ENCODE results near the gene DUSP6.

DUSP6 gene

DNA sequence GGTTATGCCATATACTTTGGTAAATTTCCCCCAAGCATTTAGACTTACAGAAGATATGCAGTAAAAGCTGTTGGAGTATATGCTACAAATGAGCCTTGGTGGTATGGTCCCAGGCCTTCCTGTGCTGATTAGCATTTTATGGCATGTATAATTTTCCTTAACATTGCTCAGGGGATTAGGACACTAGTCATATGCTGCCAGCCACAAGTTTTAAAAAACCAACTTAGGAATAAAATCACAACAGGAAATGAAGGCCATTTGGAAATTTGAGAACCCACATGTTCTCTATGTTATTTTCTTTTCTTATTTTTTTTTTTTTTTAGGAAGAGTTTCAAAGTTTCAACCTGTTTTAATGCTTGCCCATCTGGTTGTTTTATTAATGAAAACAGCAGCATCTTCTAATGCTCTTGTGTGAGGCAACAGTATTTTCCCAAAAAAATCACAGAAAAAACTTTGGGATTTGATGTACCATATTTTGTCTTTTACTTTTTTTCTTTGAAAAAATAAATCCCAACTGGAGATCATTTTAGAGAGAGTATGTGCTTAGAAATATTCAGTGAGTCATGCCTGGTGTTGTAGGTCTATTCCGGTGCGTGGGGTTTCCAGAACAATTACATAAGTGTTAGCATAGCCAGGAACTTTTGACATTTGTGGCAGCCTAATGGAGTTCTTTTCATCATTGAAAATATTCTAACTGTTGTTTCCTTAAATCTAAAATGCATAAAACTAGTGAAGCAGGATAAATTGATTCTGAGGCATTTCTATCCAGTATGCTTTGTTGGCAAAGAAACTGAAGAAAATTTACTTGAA is 21.7 kb upstream of the DUSP6 start:
- DNase-seq = peak; percentile 75

DNA sequence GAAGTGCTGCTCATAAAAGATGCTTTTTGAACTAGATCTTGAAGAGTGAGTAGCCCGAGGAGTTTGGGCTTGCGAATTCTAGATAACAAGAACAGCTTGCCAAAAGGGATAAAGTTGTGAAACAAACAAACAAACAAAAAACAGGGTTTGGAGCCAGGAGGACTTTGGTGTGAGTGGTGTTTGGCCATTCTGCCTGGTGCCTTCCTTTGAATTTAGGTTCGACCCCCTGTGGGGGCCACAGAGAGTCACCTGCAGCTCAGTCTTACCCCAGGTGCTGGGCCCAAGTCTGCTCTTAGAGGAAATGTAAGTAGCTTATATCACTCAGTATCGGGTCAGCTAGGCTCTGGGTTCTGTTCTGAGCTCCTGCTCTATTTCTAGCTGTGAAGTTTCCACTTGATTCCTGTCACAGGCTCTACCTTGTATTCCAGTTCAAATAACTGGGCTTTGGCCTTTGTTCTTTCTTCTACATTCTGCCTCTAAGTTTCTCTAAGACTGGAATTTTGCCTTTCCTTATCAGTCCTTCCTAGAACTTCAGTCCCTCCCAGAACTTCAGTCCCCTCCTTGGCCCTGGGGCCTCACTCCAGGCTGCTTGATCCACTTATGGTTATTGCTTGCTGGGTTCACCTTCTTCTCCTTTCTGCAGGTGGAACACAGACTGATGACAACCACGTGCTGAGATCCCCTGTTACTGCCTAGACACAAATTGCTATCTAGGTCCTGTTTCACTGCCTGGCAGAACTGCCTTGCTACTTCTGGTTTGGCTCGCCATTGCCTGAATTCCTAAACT is 20.5 kb upstream of the DUSP6 start:
- no peak for DNase-seq

DNA sequence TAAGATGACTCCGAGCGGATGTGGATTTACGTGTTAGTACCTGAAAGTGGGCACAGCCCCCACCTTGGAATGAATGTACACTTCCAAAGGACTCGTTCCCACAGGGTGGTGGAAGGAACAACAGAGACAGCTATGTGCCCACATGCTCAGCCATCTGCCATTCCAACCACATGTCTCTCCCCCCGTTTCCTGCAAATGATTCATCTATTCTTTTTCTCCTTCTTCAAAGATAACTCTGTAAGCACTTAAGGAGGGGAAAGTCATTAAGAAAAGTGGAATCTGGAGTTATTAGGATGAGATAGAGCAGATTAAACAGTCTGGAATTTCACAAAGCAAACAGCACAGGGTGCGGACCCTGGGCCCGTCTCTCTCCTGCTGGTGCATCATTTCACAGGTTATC is 18.5 kb upstream of the DUSP6 start:
- peak; percentile 82 for DNase-seq

DNA sequence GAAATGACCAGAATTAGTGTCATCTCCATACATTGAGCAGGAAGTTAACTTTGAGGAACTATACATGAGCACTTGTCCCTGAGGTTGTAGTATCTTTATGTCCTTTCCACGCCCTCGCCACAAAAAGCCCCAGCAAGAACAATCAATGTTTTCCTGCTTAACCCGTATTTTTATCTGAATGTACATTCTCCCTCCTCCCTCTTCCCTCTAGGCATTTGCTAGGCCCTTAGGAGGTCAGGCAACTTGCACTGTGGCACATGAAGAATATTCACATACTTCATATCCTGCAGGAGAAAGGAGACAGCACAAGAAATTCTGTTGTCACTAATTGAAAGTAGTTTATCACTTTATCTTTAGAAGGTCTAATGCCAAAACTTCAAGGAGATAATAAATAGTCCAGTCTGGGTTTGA is 18.1 kb upstream of the DUSP6 start:
- no peak for DNase-seq

DNA sequence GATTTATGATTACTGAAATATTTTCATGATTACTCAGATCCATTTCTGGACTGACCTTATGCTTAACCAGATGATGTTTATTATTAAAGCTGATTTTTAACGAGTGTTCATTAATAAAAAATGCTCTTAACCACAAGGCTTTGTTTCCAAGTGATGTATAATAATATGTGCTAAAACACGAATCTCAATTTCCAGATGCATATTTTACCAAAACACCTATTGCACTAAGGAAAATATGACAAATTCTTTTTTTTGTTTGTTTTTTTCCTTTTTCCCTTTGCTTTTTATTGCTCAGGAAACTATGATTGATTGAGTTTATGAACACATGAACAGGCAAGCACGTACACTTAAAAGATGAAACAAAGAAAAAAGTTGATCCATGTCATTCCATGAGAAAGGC is 16.9 kb upstream of the DUSP6 start:
- DNase-seq = no peak

DNA sequence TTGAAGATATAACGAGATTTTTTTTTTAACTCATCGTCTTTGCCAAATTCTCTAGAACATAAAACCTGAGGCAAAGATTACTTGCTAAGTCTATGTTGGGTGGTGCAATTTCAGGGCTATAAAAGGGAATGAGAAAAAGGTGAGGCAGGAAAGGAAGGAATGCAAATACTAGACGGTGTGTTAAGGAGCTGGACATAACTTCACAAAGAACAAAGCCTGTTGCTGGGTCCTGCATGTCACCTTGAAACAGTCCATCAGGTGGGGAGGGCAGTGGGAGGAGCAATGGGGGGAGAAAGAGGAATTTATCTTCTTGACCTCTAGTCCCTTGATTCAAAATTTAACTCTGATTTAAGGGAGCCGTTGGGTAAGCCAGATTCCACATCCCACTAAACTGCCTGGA is 16.1 kb upstream of the DUSP6 start:
- DNase-seq = no peak

DNA sequence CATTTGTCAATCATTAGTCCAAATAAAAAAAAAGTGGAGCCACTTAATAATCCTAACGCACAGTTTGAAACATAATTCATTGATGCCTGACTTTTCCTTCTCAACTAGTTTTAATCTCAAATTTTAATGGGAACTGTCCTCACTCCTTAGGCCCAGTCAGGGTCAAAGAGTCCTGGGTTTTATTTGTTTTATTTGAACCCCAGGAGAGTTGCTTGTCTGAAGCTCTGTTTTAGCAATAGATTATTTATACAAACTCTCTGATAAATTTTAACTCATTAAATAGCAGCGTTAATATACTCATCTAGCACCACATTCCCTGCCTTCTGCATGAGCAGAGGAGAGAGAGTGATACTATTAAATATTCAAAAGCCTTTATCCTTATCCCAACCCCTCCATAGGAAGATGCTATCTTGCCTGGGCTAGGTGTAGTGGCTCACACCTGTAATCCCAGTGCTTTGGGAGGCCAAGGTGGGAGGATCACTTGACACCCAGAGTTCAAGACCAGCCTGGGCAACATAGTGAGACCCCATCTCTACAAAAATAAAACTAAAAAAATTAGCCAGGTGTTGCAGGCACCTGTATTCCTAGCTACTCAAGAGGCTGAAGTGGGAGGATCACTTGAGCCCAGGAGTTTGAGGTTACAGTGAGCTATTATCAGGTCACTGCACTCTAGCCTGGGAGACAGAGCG is 14.5 kb upstream of the DUSP6 start:
- no peak for DNase-seq

DNA sequence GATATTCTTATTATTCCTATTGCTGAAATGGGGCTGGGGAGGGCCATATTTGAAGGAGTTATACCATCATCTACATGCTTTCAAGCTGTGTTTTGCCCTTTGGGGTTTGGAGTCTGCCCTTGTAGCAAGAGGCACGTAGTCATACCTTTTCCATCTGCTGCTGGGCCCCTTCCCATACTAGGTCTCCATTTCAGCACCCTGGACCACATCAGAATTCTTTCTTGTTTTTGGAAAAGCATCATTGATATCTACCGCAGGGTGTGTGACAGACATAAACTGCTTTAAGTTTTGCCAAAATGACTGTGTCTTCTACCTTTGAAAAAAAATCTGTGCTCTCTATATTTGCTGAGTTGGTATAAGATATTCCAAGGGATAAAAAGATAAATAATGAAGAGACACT is 12.3 kb upstream of the DUSP6 start:
- DNase-seq = no peak

DNA sequence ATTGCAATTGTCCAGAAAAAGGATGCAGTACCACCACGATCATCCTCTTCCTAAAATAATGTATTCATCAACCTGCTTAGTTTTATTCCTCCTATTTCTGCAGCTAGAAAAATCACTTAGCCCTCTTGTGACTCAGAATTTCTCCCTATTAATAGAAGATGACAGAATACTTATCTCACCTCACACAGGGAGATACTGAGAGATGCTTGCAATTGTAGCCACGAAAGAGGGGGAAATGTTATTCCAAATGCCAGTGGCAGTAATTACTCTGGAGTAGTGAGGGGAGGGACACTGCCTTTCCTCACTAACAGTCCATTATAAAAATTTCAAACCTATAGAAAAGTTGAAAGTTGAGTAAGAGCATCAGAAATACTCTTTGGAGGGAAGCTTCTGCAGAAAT is 11.8 kb upstream of the DUSP6 start:
- no peak for DNase-seq

DNA sequence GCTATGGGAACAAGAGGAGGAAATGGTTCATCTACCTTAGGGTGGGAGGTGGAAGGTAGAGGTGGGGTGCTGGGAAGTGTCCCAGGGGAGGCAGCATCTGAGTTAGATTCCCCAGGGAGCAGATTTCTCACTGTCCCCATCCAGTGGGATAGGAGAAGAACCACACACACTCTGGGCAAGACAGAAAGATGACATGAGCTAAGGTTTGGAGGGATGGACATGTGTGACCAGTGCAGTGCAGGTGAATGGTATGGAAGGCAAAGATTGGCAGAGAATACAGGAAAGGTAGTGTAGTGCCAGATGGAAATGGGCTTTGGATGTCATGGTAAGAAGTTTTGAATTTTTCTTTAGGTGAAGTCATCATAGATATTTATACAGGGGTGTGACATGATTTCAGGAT is 11.3 kb upstream of the DUSP6 start:
- no peak for DNase-seq

DNA sequence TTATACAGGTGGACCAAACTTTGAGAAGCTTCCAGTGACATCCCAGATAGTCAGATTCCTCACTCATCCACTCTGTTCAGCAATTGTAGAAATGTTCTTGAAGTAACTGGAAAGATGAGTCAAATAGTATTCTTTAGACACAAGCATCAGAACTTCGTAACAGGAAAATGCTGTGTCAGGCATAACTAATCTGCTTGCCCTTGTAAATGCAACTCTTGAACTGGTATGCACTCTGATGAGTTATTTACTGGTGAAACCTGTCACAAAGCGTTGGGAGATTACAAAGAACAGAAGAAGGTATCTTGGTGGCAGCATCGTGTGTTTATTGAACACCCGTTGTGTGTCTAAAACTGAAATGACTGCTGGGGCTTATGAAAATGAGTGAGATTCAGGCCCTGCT is 10.8 kb upstream of the DUSP6 start:
- DNase-seq = no peak

DNA sequence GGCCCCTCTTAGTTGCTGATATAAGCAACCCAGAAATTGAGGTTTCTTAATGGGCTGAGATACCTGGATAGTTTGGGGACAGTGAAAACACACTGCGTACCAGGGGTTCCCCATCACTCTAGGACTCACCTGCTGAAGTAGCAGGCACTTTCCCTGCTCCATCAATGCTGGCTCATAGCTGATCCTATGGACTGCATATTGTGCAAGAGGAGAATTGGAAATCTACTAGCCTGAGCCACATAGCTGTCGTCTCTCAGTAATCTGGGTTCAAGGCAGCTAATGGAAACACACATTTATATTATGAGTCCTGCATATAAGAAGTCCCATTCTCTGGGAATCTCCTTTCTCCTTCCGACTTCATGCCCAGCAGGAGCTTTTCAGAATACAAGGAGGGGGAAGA is 7.3 kb upstream of the DUSP6 start:
- DNase-seq = no peak

DNA sequence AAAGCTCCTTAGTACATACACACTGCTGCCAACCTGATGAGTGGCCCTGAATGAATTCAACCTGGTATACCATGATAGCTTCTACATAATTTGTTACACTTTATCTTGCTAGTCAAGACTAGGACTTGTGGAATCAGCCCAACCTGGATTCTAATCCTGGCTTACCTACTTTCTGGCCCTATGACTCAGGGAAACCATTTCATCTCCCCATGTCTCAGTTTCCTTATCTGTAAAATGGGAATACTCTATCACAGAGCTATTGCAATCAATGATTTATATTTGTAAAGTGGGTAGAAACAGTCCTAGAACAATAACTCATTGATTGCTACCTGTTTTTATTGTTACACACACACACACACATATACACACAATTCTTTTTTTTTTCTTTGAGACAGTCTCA is 6.5 kb upstream of the DUSP6 start:
- no peak for DNase-seq

DNA sequence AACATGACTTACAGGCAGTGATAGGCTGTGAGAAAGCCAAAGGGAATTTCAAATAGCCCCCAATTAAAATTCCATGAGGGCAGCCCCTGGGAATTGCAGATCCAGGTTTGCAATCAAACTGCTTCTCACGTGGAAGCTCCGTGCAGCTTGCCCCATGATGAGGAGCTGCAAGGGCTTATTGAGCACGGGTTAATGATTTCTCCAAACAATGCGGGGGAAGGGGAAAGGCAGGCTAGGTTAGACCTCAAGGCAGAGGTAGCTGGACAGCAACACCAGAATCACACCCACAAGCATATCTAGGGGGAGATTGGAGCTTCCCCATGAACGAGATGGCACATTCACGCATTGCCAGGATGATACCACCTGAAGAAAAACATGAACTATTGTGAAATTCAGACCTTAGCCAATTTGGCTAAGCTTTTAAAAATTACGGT is 5.0 kb upstream of the DUSP6 start:
- no peak for DNase-seq

DNA sequence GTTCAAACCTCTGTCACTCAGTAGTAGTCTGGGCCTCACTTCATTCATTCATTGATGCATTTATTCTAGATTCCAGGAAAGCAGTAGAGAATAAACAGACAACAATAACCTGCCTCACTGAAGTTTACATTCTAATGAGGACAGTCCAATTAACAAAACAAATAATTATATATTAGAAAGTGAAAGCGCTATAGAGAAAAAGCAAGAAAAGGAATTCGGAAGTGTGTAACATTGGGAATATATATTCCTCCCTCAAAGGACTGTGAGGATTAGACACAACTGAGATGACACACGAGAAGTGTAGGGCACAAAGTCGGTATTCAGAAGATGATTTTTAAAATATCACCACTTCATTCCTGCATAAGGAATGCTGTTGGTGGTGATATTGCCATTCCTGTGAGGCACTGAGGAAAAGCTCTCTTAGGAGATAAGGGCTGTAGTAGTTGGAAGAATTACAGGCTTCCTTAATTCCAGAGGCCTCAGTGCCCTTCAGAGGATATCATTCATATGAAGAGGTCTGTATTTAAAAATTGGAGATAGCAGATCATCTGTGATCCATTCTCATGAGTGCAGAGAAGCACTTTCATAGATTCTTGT is 3.9 kb upstream of the DUSP6 start:
- DNase-seq = no peak

DNA sequence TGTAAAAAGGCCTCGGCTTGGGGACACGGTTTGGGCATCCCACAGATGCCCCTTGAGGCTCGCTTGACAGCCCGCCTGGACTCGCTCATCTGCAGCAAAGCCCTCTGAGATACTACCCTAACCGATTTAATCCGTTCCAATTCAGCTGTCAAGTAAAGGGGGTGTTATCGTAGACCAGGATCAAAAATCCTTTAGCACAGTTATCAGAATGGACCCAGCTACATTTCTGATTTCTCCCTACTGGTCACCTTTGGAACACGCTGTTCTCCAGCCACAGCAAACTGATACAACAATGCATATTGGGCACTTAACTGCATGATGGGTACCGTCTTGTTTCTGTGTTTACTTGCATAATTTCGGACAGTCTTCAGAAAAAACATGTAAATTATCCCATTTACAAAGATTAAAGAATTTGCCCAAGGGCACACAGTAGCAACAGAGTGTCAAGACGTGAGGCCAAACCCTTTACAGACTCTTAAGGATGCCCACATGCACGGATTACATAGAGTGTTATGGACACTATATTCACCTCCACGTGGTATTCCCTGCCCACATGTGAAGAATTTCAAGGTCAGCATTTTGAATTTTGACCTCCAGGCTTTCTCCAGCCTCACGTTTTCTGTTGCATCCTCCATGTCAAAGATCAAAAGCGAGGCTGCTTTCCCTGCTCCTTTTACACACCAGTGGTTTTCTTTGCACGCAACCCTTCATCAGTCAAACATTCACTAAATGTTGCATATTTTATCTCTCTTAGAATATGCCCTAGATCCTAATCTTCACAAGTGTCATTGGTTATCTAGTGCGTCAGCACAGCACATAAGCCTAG is 3.2 kb upstream of the DUSP6 start:
- DNase-seq = no peak

DNA sequence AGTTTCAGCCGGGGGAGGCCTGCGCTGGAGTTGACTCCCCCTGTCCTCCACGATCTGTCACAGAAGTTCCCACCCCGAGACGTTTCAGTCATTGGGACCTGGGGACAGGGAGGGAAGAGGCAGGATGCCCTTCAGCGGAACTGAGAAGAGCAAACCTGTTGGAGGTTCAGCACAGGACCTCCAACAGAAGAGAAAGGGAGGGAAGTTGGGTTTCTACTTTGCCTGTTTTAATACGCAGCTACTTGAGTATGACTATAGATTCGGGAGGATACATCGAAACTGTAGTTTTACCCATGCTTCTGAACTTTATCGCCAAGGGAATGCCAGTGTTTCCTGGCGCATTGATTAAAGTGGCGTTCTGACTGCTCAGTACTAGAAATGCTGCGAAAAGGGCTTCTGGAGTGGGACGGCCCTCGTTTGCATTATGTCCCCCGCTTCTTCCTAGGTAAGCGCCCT is 2.3 kb upstream of the DUSP6 start:
- DNase-seq = peak; percentile 29

DNA sequence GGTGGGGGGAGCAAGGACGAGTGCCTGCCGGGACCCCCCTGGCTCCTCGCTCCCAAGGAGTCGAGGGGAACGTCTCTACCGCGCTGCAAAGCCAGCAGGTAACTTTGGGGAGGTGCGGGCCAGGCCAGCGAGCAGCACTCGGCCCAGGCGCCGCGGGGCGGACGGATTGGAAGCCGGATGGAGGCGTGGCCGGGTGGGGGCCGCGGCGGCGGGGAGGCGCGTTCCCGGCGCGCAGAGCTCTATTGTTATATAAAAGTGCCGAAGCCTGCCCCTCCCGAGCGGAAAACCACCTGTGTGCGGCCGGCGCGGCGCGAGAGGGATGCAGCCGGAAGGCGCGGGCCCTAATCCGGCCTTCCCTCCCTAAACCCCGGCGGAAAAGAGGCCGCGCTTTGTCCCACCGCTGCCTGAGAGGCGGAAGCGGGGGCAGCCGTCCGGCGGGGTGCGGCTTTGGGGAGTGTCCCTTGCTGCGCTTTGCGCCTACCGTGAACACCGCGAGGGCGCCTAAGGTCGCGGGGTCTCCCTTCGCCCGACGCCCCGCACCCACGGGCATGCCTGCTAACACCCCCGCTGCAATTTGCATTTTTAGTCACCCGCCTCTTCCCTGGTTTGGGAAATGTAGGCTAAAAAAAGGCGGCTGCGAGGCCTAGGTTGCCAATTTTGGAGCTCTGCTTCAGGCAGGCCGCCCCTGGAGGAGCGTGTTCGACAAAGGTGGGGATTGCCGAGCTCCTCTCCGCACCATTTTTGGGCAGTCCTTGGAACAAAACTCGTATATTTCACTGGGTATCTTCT is 1.7 kb upstream of the DUSP6 start:
- peak; percentile 77 for DNase-seq

DNA sequence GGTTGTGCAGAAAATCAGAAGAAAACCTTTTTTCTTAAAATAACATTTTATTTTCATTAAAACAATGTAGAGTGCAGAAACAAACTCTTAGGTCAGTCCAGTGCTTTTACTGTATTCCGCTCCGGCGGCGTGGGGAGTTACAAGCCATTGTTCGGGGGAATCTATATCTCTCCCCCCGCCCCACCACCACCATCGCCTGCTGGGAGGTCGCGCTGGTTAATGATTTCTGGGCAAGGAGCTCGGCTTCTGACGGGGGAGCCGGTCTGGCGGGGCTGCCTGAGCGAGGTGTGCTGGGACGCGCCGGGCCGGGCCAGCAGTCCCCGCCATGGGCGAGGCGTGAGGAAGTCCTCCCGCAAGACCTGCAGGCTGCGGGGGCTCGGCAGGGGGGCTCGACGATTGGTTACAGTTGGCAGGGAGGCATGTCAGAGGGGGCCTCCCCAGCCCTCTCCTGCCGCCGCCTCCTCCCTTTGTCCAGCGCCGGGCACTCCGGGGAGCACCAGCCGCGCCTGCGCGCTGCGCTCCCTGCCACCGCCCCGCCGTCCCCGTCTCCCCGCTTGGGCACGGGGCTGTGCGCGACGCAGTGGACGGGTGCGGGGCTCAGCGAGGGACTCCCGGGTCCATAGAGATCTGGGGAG is 1.0 kb upstream of the DUSP6 start:
- peak; percentile 73 for DNase-seq

DNA sequence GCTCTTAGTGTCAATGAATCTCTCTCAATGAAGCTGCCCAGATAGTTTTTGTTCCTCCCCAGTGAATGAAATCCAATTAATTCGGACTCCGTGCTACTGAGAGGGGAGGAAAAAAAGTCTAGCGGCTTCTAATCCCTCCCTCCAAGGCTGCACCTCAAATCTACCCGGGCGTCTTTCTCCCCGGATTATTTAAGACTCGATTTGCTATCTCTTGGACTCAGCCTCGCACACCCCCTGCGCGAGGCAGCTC is 134 bp downstream of the DUSP6 start:
- no peak for DNase-seq
